HG02840 (cell line): Measurements from ENCODE around the gene RERGL.
"Not testable (repeated sequence)": the region's sequence is repeated elsewhere in the genome, so short reads cannot be mapped to it uniquely, and the experiment has no call there.

ENCODE experiments used
- ATAC-seq: cut with Tn5 transposase; IDR thresholded peaks from one replicate; pipeline ENCODE4 v1.9.1; 2021; ENCODE audit warnings: mild to moderate bottlenecking, moderate library complexity, moderate number of reproducible peaks; ENCODE audit not compliant: unreplicated experiment, low FRiP score

The RERGL gene

GRCh38 chr12:18090093-18090492, at the start of gene RERGL:
TSS of gene RERGL (minus strand) at chr12:18090193. CDS start at chr12:18090140, 53 bp downstream.
- no peak for ATAC-seq

- no peak for ATAC-seq
Observed at GRCh38 chr12:18139254-18139653, 49.3 kb upstream of the RERGL start.

- ATAC-seq = no peak
Observed at GRCh38 chr12:18135509-18135908, 45.5 kb upstream of the RERGL start.

GRCh38 chr12:18135086-18135485, 45.1 kb upstream of the RERGL start:
- no peak for ATAC-seq

- no peak for ATAC-seq
Observed at GRCh38 chr12:18130851-18131250, 40.9 kb upstream of the RERGL start.

- ATAC-seq = no peak
Observed at GRCh38 chr12:18123707-18124106, 33.7 kb upstream of the RERGL start.

- ATAC-seq = no peak
Observed at GRCh38 chr12:18120899-18121298, 30.9 kb upstream of the RERGL start.

GRCh38 chr12:18108611-18109010, 18.6 kb upstream of the RERGL start:
- no peak for ATAC-seq

GRCh38 chr12:18103624-18104023, 13.6 kb upstream of the RERGL start:
- no peak for ATAC-seq

- no peak for ATAC-seq
Observed at GRCh38 chr12:18101043-18101442, 11.1 kb upstream of the RERGL start.

- ATAC-seq = no peak
Observed at GRCh38 chr12:18084080-18084479, 5.9 kb downstream of the RERGL start.

GRCh38 chr12:18079541-18080246, 10.3 kb downstream of the RERGL start:
- ATAC-seq = no peak

- ATAC-seq = no peak
Observed at GRCh38 chr12:18074001-18074400, 16.0 kb downstream of the RERGL start.

- ATAC-seq = no peak
Observed at GRCh38 chr12:18072723-18073122, 17.3 kb downstream of the RERGL start.

GRCh38 chr12:18071336-18071735, 18.7 kb downstream of the RERGL start:
- no peak for ATAC-seq

- no peak for ATAC-seq
Observed at GRCh38 chr12:18068355-18068754, 21.6 kb downstream of the RERGL start.

GRCh38 chr12:18066666-18067065, 23.3 kb downstream of the RERGL start:
- ATAC-seq = no peak

GRCh38 chr12:18062867-18063266, 27.1 kb downstream of the RERGL start:
- ATAC-seq = not testable (repeated sequence)

GRCh38 chr12:18057051-18057450, 32.9 kb downstream of the RERGL start:
- ATAC-seq = no peak

GRCh38 chr12:18054925-18055619, 34.9 kb downstream of the RERGL start:
- ATAC-seq = no peak

GRCh38 chr12:18045446-18045992, 44.5 kb downstream of the RERGL start:
- no peak for ATAC-seq
